Measurements from ENCODE around the gene CR1. TPM values are rescaled to one million over a fixed set of nuclear protein-coding genes. Genes with fewer than 3 reads are reported as not detected.

The CR1 gene
- total and polyA plus RNA-seq, 9 of the 15 experiments (the other 6 are each of a cell fraction or from before 2014, with no cell fraction given): 0.07 to 0.47 (median 0.18) TPM

DNA sequence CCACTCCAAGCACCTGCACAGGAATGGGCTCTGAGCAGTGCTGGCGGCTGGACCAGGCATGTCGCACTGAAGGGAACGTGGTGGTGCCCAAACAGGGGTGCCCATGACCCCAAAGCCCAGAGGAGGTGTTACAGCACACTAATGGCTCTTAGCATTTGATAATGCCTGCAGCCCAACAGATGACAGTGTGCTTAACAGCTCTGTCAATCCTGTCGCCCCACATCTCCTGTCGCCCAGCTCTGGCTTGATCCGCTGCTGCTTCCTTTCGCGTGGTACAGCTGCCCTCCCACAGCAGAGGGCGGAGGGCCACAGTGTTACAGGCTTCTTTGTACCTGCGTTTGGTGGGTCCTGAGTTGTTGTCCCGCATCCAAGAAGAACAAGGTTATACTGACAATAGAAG, 116.8 kb downstream of the CR1 start:
- intact Hi-C loops (cut with micrococcal nuclease): no loop called here
- no TSS peak for BruUV-seq (replicated peaks)
- in situ Hi-C loops (cut with MboI): no loop called here
- Histone ChIP-seq H3K9ac (ENCODE audit: insufficient read depth in 1 of 2, low read depth in 2 of 2, low read length in 2 of 2) (no peak overlapping the region), H3K9me1 (ENCODE audit: control insufficient read depth, insufficient read depth, low read length) (no peaks in the 10 kb centered on the region), H3K4me2 (ENCODE audit: insufficient read depth, low read length) (no peak overlapping the region), H3K4me1 (replicated peaks in 1 of 2; ENCODE audit: control insufficient read depth in 2 of 2, insufficient read depth in 2 of 2, low read length in 2 of 2) (no peaks in the 10 kb centered on the region; a peak in 1 of 5 replicates), H4K20me1 (replicated peaks; ENCODE audit: control insufficient read depth, insufficient read depth, low read length) (no peaks in the 10 kb centered on the region), H3K36me3 (ENCODE audit: control insufficient read depth, insufficient read depth, low read length) (no peaks in the 10 kb centered on the region), H3K79me2 (ENCODE audit: control insufficient read depth, insufficient read depth, low read length) (no peaks in the 10 kb centered on the region), H3K4me3 (no peak overlapping the region), H3K27ac (ENCODE audit: extremely low read depth, low read depth, low read length) (no peak overlapping the region), H3K9me3 (replicated peaks; ENCODE audit: control insufficient read depth, insufficient read depth, low read depth, low read length) (0 out of 2 replicates have a peak, but pooled peaks cover 4% of the 10 kb centered on the region), H2AFZ (ENCODE audit: low read depth, low read length) (no peak overlapping the region; the same call in 1 of the 2 replicates), H3K27me3 (ENCODE audit: control insufficient read depth in 2 of 2, insufficient read depth in 2 of 2, low read length in 2 of 2) (no peaks in the 10 kb centered on the region)
- no peak for FAIRE-seq
- 74% methylated on average over 11 of the region's 11 CpGs for WGBS (ENCODE audit: insufficient coverage, low coverage, missing lambda C conversion rate)
- TF ChIP-seq CBX3 (IDR thresholded peaks at IDR 0.05; ENCODE audit: borderline replicate concordance in 1 of 2, low read length in 2 of 2): 0 out of 3 replicates have a peak, but pooled peaks of 1 of the 2 experiments have one; percentile 54
- no peak for TF ChIP-seq ZNF780A (CRISPR knock-in tag; IDR thresholded peaks at IDR 0.05)
- no peak for TF ChIP-seq ZNF644 (tag; IDR thresholded peaks at IDR 0.05; ENCODE audit: low read depth)
- 0 out of 2 replicates have a peak, but pooled peaks have one; percentile 35 for TF ChIP-seq TRIM28 (IDR thresholded peaks at IDR 0.05)
- TF ChIP-seq, protein P1, sequence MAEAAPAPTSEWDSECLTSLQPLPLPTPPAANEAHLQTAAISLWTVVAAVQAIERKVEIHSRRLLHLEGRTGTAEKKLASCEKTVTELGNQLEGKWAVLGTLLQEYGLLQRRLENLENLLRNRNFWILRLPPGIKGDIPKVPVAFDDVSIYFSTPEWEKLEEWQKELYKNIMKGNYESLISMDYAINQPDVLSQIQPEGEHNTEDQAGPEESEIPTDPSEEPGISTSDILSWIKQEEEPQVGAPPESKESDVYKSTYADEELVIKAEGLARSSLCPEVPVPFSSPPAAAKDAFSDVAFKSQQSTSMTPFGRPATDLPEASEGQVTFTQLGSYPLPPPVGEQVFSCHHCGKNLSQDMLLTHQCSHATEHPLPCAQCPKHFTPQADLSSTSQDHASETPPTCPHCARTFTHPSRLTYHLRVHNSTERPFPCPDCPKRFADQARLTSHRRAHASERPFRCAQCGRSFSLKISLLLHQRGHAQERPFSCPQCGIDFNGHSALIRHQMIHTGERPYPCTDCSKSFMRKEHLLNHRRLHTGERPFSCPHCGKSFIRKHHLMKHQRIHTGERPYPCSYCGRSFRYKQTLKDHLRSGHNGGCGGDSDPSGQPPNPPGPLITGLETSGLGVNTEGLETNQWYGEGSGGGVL (CRISPR knock-in tag; IDR thresholded peaks at IDR 0.05): no peak
- TF ChIP-seq SRF (CRISPR knock-in tag; IDR thresholded peaks at IDR 0.05): no peak
- no peak for TF ChIP-seq SRSF1 (IDR thresholded peaks at IDR 0.05; ENCODE audit: low read depth, low read length)
- no peak for TF ChIP-seq CREM (IDR thresholded peaks at IDR 0.05; ENCODE audit: low read depth)
- TF ChIP-seq TBL1XR1 (IDR thresholded peaks at IDR 0.05; ENCODE audit: low read length in 2 of 2): no peak
- TF ChIP-seq HNRNPH1 (optimal IDR thresholded peaks at IDR 0.05; ENCODE audit: low read depth, low read length): no peak
- TF ChIP-seq ZNF384 (IDR thresholded peaks at IDR 0.05; ENCODE audit: low read depth, low read length): no peak
- no peak for TF ChIP-seq ETV1 (tag; conservative IDR thresholded peaks at IDR 0.05; ENCODE audit: low read depth)
- no peak for TF ChIP-seq ZNF766 (CRISPR knock-in tag; conservative IDR thresholded peaks at IDR 0.05)
- TF ChIP-seq CEBPB (tag; IDR thresholded peaks at IDR 0.05): no peak
- no peak for TF ChIP-seq ESRRB (CRISPR knock-in tag; IDR thresholded peaks at IDR 0.05; ENCODE audit: borderline replicate concordance)
- CTCF ChIA-PET (ENCODE audit: low intra/inter-chr PET ratio): no interaction called here
- ATAC-seq: peak; percentile 32
- POLR2A ChIA-PET: interaction anchor here (0.6 to 1.7 kb wide), 3 partner anchors 36 to 808 kb away, joined by 3 read pairs; no protein-coding TSS in a partner anchor
- no peak for DNase-seq (ENCODE audit: extremely low read depth in 1 of 4, low spot score in 3 of 4)
